ENCODE results near the gene LOXL3. TPM values are rescaled to one million over a fixed set of nuclear protein-coding genes. Genes with fewer than 3 reads are reported as not detected.
A peak's percentile ranks its signal among the peaks of the same experiment; 100 is the strongest.

LOXL3 gene
- total and polyA plus RNA-seq, 2 of the 8 experiments (the other 6 are each of a cell fraction or from before 2014, with no cell fraction given), result 22.4 to 27.2 TPM

DNA sequence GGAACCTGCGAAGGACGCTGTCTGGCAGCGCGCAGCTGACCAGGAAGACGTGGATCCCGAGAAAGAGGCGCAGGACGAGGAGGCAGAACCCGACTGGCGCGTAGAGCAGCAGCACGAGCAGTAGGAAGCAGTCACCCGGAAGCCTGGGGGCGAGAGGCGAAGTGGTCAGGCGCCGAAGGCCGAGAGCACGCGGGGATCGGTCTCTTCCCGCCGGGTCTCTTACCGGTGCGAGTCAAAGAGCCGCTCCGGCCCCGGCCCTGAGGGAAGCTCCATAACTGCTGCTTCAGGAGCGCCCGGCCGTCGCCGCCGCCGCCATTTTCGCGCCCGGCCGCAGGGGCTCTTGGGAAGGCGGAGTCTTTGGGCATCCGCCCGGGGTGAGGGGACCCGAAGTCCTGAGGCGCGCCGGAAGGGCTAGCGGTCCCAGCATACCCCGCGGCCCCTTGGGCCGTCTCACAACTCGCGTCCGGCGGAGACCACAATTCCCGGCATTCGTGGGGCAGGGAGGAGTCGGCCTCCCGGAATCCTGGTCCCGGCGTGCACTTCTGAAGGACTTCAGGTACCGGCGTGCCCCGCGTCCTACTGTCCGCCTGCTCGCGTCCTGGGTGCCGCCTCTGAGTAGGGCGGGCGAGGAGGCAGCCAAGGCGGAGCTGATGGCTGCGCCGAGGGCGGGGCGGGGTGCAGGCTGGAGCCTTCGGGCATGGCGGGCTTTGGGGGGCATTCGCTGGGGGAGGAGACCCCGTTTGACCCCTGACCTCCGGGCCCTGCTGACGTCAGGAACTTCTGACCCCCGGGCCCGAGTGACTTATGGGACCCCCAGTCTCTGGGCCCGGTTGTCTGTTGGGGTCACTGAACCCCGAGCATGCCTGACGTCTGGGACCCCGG is 24.1 kb downstream of the LOXL3 start, which contains the start of the genes AUP1 and HTRA2 (continued):
- TF ChIP-seq, protein P1, sequence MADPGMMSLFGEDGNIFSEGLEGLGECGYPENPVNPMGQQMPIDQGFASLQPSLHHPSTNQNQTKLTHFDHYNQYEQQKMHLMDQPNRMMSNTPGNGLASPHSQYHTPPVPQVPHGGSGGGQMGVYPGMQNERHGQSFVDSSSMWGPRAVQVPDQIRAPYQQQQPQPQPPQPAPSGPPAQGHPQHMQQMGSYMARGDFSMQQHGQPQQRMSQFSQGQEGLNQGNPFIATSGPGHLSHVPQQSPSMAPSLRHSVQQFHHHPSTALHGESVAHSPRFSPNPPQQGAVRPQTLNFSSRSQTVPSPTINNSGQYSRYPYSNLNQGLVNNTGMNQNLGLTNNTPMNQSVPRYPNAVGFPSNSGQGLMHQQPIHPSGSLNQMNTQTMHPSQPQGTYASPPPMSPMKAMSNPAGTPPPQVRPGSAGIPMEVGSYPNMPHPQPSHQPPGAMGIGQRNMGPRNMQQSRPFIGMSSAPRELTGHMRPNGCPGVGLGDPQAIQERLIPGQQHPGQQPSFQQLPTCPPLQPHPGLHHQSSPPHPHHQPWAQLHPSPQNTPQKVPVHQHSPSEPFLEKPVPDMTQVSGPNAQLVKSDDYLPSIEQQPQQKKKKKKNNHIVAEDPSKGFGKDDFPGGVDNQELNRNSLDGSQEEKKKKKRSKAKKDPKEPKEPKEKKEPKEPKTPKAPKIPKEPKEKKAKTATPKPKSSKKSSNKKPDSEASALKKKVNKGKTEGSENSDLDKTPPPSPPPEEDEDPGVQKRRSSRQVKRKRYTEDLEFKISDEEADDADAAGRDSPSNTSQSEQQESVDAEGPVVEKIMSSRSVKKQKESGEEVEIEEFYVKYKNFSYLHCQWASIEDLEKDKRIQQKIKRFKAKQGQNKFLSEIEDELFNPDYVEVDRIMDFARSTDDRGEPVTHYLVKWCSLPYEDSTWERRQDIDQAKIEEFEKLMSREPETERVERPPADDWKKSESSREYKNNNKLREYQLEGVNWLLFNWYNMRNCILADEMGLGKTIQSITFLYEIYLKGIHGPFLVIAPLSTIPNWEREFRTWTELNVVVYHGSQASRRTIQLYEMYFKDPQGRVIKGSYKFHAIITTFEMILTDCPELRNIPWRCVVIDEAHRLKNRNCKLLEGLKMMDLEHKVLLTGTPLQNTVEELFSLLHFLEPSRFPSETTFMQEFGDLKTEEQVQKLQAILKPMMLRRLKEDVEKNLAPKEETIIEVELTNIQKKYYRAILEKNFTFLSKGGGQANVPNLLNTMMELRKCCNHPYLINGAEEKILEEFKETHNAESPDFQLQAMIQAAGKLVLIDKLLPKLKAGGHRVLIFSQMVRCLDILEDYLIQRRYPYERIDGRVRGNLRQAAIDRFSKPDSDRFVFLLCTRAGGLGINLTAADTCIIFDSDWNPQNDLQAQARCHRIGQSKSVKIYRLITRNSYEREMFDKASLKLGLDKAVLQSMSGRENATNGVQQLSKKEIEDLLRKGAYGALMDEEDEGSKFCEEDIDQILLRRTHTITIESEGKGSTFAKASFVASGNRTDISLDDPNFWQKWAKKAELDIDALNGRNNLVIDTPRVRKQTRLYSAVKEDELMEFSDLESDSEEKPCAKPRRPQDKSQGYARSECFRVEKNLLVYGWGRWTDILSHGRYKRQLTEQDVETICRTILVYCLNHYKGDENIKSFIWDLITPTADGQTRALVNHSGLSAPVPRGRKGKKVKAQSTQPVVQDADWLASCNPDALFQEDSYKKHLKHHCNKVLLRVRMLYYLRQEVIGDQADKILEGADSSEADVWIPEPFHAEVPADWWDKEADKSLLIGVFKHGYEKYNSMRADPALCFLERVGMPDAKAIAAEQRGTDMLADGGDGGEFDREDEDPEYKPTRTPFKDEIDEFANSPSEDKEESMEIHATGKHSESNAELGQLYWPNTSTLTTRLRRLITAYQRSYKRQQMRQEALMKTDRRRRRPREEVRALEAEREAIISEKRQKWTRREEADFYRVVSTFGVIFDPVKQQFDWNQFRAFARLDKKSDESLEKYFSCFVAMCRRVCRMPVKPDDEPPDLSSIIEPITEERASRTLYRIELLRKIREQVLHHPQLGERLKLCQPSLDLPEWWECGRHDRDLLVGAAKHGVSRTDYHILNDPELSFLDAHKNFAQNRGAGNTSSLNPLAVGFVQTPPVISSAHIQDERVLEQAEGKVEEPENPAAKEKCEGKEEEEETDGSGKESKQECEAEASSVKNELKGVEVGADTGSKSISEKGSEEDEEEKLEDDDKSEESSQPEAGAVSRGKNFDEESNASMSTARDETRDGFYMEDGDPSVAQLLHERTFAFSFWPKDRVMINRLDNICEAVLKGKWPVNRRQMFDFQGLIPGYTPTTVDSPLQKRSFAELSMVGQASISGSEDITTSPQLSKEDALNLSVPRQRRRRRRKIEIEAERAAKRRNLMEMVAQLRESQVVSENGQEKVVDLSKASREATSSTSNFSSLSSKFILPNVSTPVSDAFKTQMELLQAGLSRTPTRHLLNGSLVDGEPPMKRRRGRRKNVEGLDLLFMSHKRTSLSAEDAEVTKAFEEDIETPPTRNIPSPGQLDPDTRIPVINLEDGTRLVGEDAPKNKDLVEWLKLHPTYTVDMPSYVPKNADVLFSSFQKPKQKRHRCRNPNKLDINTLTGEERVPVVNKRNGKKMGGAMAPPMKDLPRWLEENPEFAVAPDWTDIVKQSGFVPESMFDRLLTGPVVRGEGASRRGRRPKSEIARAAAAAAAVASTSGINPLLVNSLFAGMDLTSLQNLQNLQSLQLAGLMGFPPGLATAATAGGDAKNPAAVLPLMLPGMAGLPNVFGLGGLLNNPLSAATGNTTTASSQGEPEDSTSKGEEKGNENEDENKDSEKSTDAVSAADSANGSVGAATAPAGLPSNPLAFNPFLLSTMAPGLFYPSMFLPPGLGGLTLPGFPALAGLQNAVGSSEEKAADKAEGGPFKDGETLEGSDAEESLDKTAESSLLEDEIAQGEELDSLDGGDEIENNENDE (IDR thresholded peaks at IDR 0.05; ENCODE audit: insufficient replicate concordance, low read length), result no peak
- TF ChIP-seq RXRA (IDR thresholded peaks at IDR 0.05; ENCODE audit: insufficient read depth, low read depth, low read length), result no peak
- peak; percentile 85 for TF ChIP-seq SIX5 (IDR thresholded peaks at IDR 0.05; ENCODE audit: low read depth, low read length)
- peak in 1 of 2 experiments; percentile 37; a peak in 1 of 4 replicates for TF ChIP-seq HDAC2 (IDR thresholded peaks at IDR 0.05; ENCODE audit: borderline replicate concordance in 1 of 2, low read depth in 2 of 2, low read length in 2 of 2)
- no peak for TF ChIP-seq RFX5 (IDR thresholded peaks at IDR 0.05; ENCODE audit: borderline replicate concordance, low read depth, low read length)
- no peak for TF ChIP-seq HDAC6 (IDR thresholded peaks at IDR 0.05; ENCODE audit: low read depth, low read length)
- TF ChIP-seq CHD2 (IDR thresholded peaks at IDR 0.05; ENCODE audit: low read length), result peak; percentile 67
- no peak for TF ChIP-seq ZNF274 (IDR thresholded peaks at IDR 0.05; ENCODE audit: borderline replicate concordance, extremely low read depth, low read length)
- TF ChIP-seq CEBPB (IDR thresholded peaks at IDR 0.05; ENCODE audit: low read depth, low read length), result no peak
- TF ChIP-seq POU5F1 (IDR thresholded peaks at IDR 0.05; ENCODE audit: low read depth, low read length), result no peak
